ENCODE data around the gene COQ10B. TPM values are rescaled to one million over a fixed set of nuclear protein-coding genes. Genes with fewer than 3 reads are reported as not detected.

The COQ10B gene
- total RNA-seq, result 23.4 and 30.1 TPM in 2 replicates

GRCh38 chr2:197453123-197453913 is at the start of gene COQ10B:
Gene COQ10B, plus strand, starts transcription at chr2:197453552. Its CDS starts 9 bp downstream, at chr2:197453561.

GRCh38 chr2:197434541-197435513 is 18.5 kb upstream of the COQ10B start, which contains the start of gene SF3B1:
Gene SF3B1, minus strand, starts transcription at chr2:197435028. Its CDS starts 29 bp downstream, at chr2:197434999.

GRCh38 chr2:197499594-197500502 is 46.5 kb downstream of the COQ10B start, which contains the start of the genes HSPD1 and HSPE1:
Gene HSPD1, minus strand, starts transcription at chr2:197499840. Its CDS starts 992 bp downstream, at chr2:197498848.
Gene HSPE1, plus strand, starts transcription at chr2:197500379. Its CDS starts 58 bp downstream, at chr2:197500437.

GRCh38 chr2:197515739-197516392 is 62.5 kb downstream of the COQ10B start, which contains the start of gene MOB4:
Gene MOB4, plus strand, starts transcription at chr2:197516066. Its CDS starts 21 bp downstream, at chr2:197516087.

Other genes with a start within 250 kb of the COQ10B start
- 2.0 and 3.1 TPM in 2 replicates for gene ANKRD44, start 142.8 kb upstream of the COQ10B start, total RNA-seq
- gene SF3B1, start 18.5 kb upstream of the COQ10B start, total RNA-seq, result 86.2 and 230 TPM in 2 replicates
- gene HSPD1, start 46.3 kb downstream of the COQ10B start, total RNA-seq, result 177 and 187 TPM in 2 replicates
- gene HSPE1, start 46.8 kb downstream of the COQ10B start, total RNA-seq, result 113 and 122 TPM in 2 replicates
- gene MOB4, start 62.5 kb downstream of the COQ10B start, total RNA-seq, result 29.7 and 34.1 TPM in 2 replicates
- gene RFTN2, start 222.0 kb downstream of the COQ10B start, total RNA-seq, result 4.5 and 11.9 TPM in 2 replicates

Measured in epithelial cell of alveolus of lung (primary cell).